C1 segment of cervical spinal cord (tissue), 14 donors: Measurements from ENCODE around the gene PADI2.

Experiments
- DNase-seq, 14 donors: peaks; one replicate each; lab custom pipeline; 2025; lab: John Stamatoyannopoulos, UW

PADI2 gene

GRCh38 chr1:17059391-17060305 is 59.6 kb downstream of the PADI2 start:
- DNase-seq = peak in 12 of 14 donors; percentile 34 to 74 (median 56)

- no peak for DNase-seq
Measured at GRCh38 chr1:17056551-17056950, 62.7 kb downstream of the PADI2 start.

GRCh38 chr1:17055801-17056200 is 63.5 kb downstream of the PADI2 start:
- no peak for DNase-seq

GRCh38 chr1:17053685-17054410 is 65.4 kb downstream of the PADI2 start, which contains the start of gene SDHB:
SDHB (minus strand) TSS chr1:17054032; CDS start chr1:17054019, 13 bp downstream.
- peak; percentile 97 to 100 (median 99) for DNase-seq

GRCh38 chr1:17053086-17053684 is 66.1 kb downstream of the PADI2 start:
- DNase-seq = peak in 1 of 14 donors; percentile 46

- DNase-seq = no peak
Measured at GRCh38 chr1:17052641-17053040, 66.6 kb downstream of the PADI2 start.

GRCh38 chr1:17052038-17052437 is 67.2 kb downstream of the PADI2 start:
- no peak for DNase-seq

- no peak for DNase-seq
Measured at GRCh38 chr1:17047924-17048323, 71.3 kb downstream of the PADI2 start.

- DNase-seq = no peak
Measured at GRCh38 chr1:17046334-17046657, 73.0 kb downstream of the PADI2 start.

- DNase-seq = peak in 1 of 14 donors; percentile 56
Measured at GRCh38 chr1:17045634-17046333, 73.5 kb downstream of the PADI2 start.

- DNase-seq = no peak
Measured at GRCh38 chr1:17045150-17045549, 74.1 kb downstream of the PADI2 start.

- DNase-seq = no peak
Measured at GRCh38 chr1:17043676-17044075, 75.6 kb downstream of the PADI2 start.

- DNase-seq = no peak
Measured at GRCh38 chr1:17040135-17040534, 79.1 kb downstream of the PADI2 start.

- no peak for DNase-seq
Measured at GRCh38 chr1:17039522-17039921, 79.7 kb downstream of the PADI2 start.

GRCh38 chr1:17033481-17033880 is 85.8 kb downstream of the PADI2 start:
- no peak for DNase-seq

GRCh38 chr1:17032741-17033140 is 86.5 kb downstream of the PADI2 start:
- DNase-seq = no peak

- no peak for DNase-seq
Measured at GRCh38 chr1:17031436-17031835, 87.8 kb downstream of the PADI2 start.

- no peak for DNase-seq
Measured at GRCh38 chr1:17030206-17030605, 89.0 kb downstream of the PADI2 start.

- DNase-seq = no peak
Measured at GRCh38 chr1:17028662-17029188, 90.5 kb downstream of the PADI2 start.

GRCh38 chr1:17027900-17028299 is 91.4 kb downstream of the PADI2 start:
- DNase-seq = no peak

GRCh38 chr1:17027403-17027802 is 91.8 kb downstream of the PADI2 start:
- DNase-seq = no peak
